ENCODE results near the gene GSTA4.

The GSTA4 gene

DNA sequence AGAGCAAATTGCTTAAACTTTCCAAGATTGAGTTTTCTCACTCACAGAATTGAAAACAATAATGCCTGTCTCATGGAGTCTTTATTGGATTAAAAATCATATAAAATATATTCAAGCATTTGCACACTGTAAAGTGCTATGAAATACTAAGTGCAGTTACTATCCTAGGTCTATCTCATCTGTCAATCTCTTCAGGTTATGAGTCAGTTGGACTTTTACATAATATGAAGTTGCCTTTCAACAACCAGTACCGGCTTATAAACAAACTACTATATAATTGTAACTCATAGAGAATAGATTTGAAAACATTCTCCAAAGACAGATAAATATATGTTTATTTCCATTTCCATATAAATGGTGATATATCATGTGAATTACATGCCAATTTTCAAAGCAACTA lies 20.4 kb upstream of the GSTA4 start:
- no peaks in the 10 kb centered on the region for H3K9me3 ChIP-seq (ENCODE audit: control extremely low read depth in 1 of 5, control insufficient read depth in 4 of 5, insufficient read depth in 2 of 5, low read depth in 1 of 5, low read length in 4 of 5)
- no peak for DNase-seq
- whole genome bisulfite sequencing (ENCODE audit: insufficient coverage) = no CpG with 5 or more reads among the region's 1 CpG
- H3K27ac ChIP-seq (ENCODE audit: insufficient read depth in 1 of 2, low read depth in 1 of 2, low read length in 2 of 2, poor library complexity in 1 of 2, severe bottlenecking in 2 of 2) = no peak overlapping the region
- peaks cover 0 to 4% (median 0%) of the 10 kb centered on the region in 4 experiments for H3K4me1 ChIP-seq (ENCODE audit: control extremely low read depth in 1 of 4, control insufficient read depth in 4 of 4, insufficient read depth in 4 of 4, low read length in 3 of 4)
- ChIA-PET POLR2A (no interaction called here), CTCF (interaction anchor here (0.5 to 1.6 kb wide), 2 partner anchors 9 to 596 kb away, joined by 3 read pairs; no protein-coding TSS in a partner anchor)
- no peaks in the 10 kb centered on the region for H3K27me3 ChIP-seq (replicated peaks in 2 of 5; ENCODE audit: control insufficient read depth in 4 of 5, insufficient read depth in 5 of 5, low read length in 4 of 5)
- H3K4me3 ChIP-seq (ENCODE audit: control insufficient read depth in 1 of 7, extremely low read depth in 1 of 7, insufficient read depth in 4 of 7, low read depth in 2 of 7, low read length in 6 of 7) = no peak overlapping the region
- peaks cover 2 to 66% (median 29%) of the 10 kb centered on the region in 4 experiments for H3K36me3 ChIP-seq (ENCODE audit: control insufficient read depth in 4 of 4, insufficient read depth in 4 of 4, low read length in 3 of 4)

DNA sequence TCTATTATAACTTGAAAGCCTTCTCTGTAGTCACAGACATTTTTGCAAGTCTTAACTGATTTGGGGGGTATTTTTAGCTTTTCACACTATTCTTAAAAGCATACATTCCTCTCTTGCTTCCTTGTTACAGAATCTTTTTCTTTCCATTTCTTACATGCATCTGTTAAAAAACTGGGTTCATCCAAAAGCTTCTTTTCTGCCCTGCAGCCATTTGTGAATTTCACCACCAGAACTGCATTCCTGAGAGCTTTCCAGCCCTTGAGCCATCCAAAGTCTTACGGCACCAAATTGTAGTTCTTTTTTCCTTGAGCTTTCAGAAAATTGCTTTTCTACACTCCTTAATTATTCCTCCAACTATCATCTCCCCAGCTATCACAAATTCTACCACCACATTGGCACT lies 19.7 kb upstream of the GSTA4 start:
- ChIA-PET POLR2A (no interaction called here), CTCF (interaction anchor here (0.5 to 1.6 kb wide), 3 partner anchors 8 to 596 kb away, joined by 3 read pairs; no protein-coding TSS in a partner anchor)
- 100% methylated on average over 1 of the region's 1 CpG for WGBS (ENCODE audit: insufficient coverage)

DNA sequence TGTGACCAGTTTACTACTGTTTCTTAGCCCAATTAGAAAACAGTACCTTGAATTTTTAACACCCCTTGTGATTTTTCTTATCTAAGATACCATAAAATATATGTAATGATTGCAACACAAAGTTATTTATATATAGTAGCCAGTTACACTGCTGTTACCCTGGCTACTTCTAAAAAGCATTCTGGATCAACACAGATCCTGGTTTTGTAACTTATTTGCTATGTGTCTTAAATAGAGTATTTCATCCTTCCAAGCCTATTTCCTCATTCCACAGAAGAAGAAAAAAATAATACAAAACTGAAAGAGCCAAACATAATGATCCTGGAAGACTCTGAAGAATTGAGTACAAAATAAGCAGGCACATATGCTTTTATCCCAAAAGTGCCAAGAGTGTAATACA lies 19.0 kb upstream of the GSTA4 start:
- CTCF ChIA-PET = no interaction called here
- H3K4me1 ChIP-seq (ENCODE audit: control extremely low read depth in 1 of 4, control insufficient read depth in 4 of 4, insufficient read depth in 4 of 4, low read length in 3 of 4) = no peaks in the 10 kb centered on the region
- DNase-seq = no peak

More for the DNA sequence above, 19.7 kb upstream of the GSTA4 start:
- no peak for DNase-seq
- Histone ChIP-seq H3K27me3 (replicated peaks in 2 of 5; ENCODE audit: control insufficient read depth in 4 of 5, insufficient read depth in 5 of 5, low read length in 4 of 5) (no peaks in the 10 kb centered on the region), H3K4me3 (ENCODE audit: control insufficient read depth in 1 of 7, extremely low read depth in 1 of 7, insufficient read depth in 4 of 7, low read depth in 2 of 7, low read length in 6 of 7) (no peak overlapping the region), H3K9me3 (ENCODE audit: control extremely low read depth in 1 of 5, control insufficient read depth in 4 of 5, insufficient read depth in 2 of 5, low read depth in 1 of 5, low read length in 4 of 5) (no peaks in the 10 kb centered on the region), H3K27ac (ENCODE audit: insufficient read depth in 1 of 2, low read depth in 1 of 2, low read length in 2 of 2, poor library complexity in 1 of 2, severe bottlenecking in 2 of 2) (no peak overlapping the region), H3K4me1 (ENCODE audit: control extremely low read depth in 1 of 4, control insufficient read depth in 4 of 4, insufficient read depth in 4 of 4, low read length in 3 of 4) (no peaks in the 10 kb centered on the region), H3K36me3 (ENCODE audit: control insufficient read depth in 4 of 4, insufficient read depth in 4 of 4, low read length in 3 of 4) (peaks cover 2 to 74% (median 34%) of the 10 kb centered on the region in 4 experiments)

DNA sequence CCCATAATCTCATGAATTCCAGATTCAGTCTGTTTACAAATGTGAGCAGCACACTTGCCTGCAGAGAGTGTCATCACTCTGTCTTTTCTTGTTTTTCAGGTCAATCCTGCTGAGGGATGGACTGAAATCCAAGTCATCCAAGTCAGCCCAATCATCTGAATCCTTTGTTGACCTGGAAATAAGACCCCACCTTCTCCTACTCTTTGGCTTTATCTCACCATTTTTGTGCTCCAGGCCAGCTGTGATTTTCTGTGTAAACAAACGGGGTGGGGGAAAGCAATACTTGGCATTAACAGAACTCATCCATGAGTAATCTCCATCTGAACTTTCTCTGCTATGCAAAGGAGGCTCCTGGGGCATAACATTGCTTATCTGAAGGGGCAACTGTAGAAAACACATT lies 16.9 kb upstream of the GSTA4 start:
- Histone ChIP-seq H3K4me1 (ENCODE audit: control extremely low read depth in 1 of 4, control insufficient read depth in 4 of 4, insufficient read depth in 4 of 4, low read length in 3 of 4) (no peaks in the 10 kb centered on the region), H3K27ac (ENCODE audit: insufficient read depth in 1 of 2, low read depth in 1 of 2, low read length in 2 of 2, poor library complexity in 1 of 2, severe bottlenecking in 2 of 2) (no peak overlapping the region), H3K27me3 (replicated peaks in 2 of 5; ENCODE audit: control insufficient read depth in 4 of 5, insufficient read depth in 5 of 5, low read length in 4 of 5) (no peaks in the 10 kb centered on the region), H3K4me3 (ENCODE audit: control insufficient read depth in 1 of 7, extremely low read depth in 1 of 7, insufficient read depth in 4 of 7, low read depth in 2 of 7, low read length in 6 of 7) (no peak overlapping the region), H3K36me3 (ENCODE audit: control insufficient read depth in 4 of 4, insufficient read depth in 4 of 4, low read length in 3 of 4) (peaks cover 2 to 78% (median 34%) of the 10 kb centered on the region in 4 experiments), H3K9me3 (ENCODE audit: control extremely low read depth in 1 of 5, control insufficient read depth in 4 of 5, insufficient read depth in 2 of 5, low read depth in 1 of 5, low read length in 4 of 5) (no peaks in the 10 kb centered on the region)
- POLR2A ChIA-PET = no interaction called here
- CTCF ChIA-PET = interaction anchor here (1.5 kb wide), 1 partner anchor 14 kb away, joined by 7 read pairs; no protein-coding TSS in a partner anchor
- DNase-seq = no peak
- WGBS (ENCODE audit: insufficient coverage) = 100% methylated on average over 1 of the region's 1 CpG

More for the DNA sequence above, 19.0 kb upstream of the GSTA4 start:
- H3K27ac ChIP-seq (ENCODE audit: insufficient read depth in 1 of 2, low read depth in 1 of 2, low read length in 2 of 2, poor library complexity in 1 of 2, severe bottlenecking in 2 of 2) = no peak overlapping the region
- H3K27me3 ChIP-seq (replicated peaks in 2 of 5; ENCODE audit: control insufficient read depth in 4 of 5, insufficient read depth in 5 of 5, low read length in 4 of 5) = no peaks in the 10 kb centered on the region
- no peaks in the 10 kb centered on the region for H3K9me3 ChIP-seq (ENCODE audit: control extremely low read depth in 1 of 5, control insufficient read depth in 4 of 5, insufficient read depth in 2 of 5, low read depth in 1 of 5, low read length in 4 of 5)
- no peak overlapping the region for H3K4me3 ChIP-seq (ENCODE audit: control insufficient read depth in 1 of 7, extremely low read depth in 1 of 7, insufficient read depth in 4 of 7, low read depth in 2 of 7, low read length in 6 of 7)
- peaks cover 2 to 81% (median 37%) of the 10 kb centered on the region in 4 experiments for H3K36me3 ChIP-seq (ENCODE audit: control insufficient read depth in 4 of 4, insufficient read depth in 4 of 4, low read length in 3 of 4)
- POLR2A ChIA-PET = no interaction called here

DNA sequence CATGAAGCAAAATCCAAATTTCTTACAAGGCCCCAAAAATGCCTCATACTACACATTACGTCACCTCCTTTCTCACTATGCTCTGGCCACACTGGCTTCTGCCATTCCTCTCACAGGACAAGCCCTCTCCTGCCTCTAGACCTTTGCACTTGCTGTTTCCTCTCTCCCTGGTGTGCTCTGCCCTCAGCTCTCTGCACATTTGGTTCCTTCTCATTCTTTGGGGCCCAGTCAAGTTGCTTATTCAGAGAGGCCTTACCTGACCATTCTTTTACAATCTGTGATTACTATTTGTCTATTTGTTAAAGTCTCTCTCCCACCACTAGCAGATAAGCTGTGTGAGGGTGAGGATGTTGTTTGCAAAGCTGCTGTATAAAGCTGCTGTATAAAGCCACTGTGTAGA lies 15.4 kb upstream of the GSTA4 start:
- H3K4me1 ChIP-seq (ENCODE audit: control extremely low read depth in 1 of 4, control insufficient read depth in 4 of 4, insufficient read depth in 4 of 4, low read length in 3 of 4) = no peaks in the 10 kb centered on the region
- H3K9me3 ChIP-seq (ENCODE audit: control extremely low read depth in 1 of 5, control insufficient read depth in 4 of 5, insufficient read depth in 2 of 5, low read depth in 1 of 5, low read length in 4 of 5) = no peaks in the 10 kb centered on the region
- ChIA-PET POLR2A (no interaction called here), CTCF (interaction anchor here (0.6 to 1.0 kb wide), 4 partner anchors 20 to 1137 kb away, joined by 3 read pairs; no protein-coding TSS in a partner anchor)
- no peaks in the 10 kb centered on the region for H3K27me3 ChIP-seq (replicated peaks in 2 of 5; ENCODE audit: control insufficient read depth in 4 of 5, insufficient read depth in 5 of 5, low read length in 4 of 5)
- 100% methylated on average over 1 of the region's 1 CpG for WGBS (ENCODE audit: insufficient coverage)
- DNase-seq = no peak
- H3K27ac ChIP-seq (ENCODE audit: insufficient read depth in 1 of 2, low read depth in 1 of 2, low read length in 2 of 2, poor library complexity in 1 of 2, severe bottlenecking in 2 of 2) = no peak overlapping the region
- H3K36me3 ChIP-seq (ENCODE audit: control insufficient read depth in 4 of 4, insufficient read depth in 4 of 4, low read length in 3 of 4) = peaks cover 2 to 76% (median 38%) of the 10 kb centered on the region in 4 experiments
- no peak overlapping the region for H3K4me3 ChIP-seq (ENCODE audit: control insufficient read depth in 1 of 7, extremely low read depth in 1 of 7, insufficient read depth in 4 of 7, low read depth in 2 of 7, low read length in 6 of 7)

DNA sequence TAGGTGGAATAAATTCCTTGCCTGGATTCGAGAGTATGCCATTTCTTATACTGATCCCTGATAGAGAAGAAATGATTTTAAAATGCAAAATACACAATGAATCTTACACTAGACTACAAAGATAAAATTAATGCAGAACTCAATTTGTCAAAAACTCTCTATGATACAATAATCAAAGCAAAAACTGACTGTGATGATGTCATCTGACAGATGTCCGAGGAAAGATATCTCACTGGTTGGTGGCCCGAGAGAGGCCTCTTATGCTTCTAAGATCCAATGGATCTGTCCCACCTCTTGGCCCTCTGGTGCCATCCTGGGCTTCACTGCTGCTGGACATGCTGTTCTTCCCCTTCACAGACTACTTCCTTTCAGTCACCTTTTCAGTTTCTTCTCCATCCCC lies 14.4 kb upstream of the GSTA4 start:
- H3K27me3 ChIP-seq (replicated peaks in 2 of 5; ENCODE audit: control insufficient read depth in 4 of 5, insufficient read depth in 5 of 5, low read length in 4 of 5) = no peaks in the 10 kb centered on the region
- POLR2A ChIA-PET = no interaction called here
- DNase-seq = no peak
- no peak overlapping the region for H3K4me3 ChIP-seq (ENCODE audit: control insufficient read depth in 1 of 7, extremely low read depth in 1 of 7, insufficient read depth in 4 of 7, low read depth in 2 of 7, low read length in 6 of 7)
- no peaks in the 10 kb centered on the region for H3K4me1 ChIP-seq (ENCODE audit: control extremely low read depth in 1 of 4, control insufficient read depth in 4 of 4, insufficient read depth in 4 of 4, low read length in 3 of 4)
- no peak overlapping the region for H3K27ac ChIP-seq (ENCODE audit: insufficient read depth in 1 of 2, low read depth in 1 of 2, low read length in 2 of 2, poor library complexity in 1 of 2, severe bottlenecking in 2 of 2)
- no peaks in the 10 kb centered on the region for H3K9me3 ChIP-seq (ENCODE audit: control extremely low read depth in 1 of 5, control insufficient read depth in 4 of 5, insufficient read depth in 2 of 5, low read depth in 1 of 5, low read length in 4 of 5)
- WGBS (ENCODE audit: insufficient coverage) = 95% methylated on average over 2 of the region's 3 CpGs
- H3K36me3 ChIP-seq (ENCODE audit: control insufficient read depth in 4 of 4, insufficient read depth in 4 of 4, low read length in 3 of 4) = peaks cover 2 to 77% (median 38%) of the 10 kb centered on the region in 4 experiments
- CTCF ChIA-PET = no interaction called here

DNA sequence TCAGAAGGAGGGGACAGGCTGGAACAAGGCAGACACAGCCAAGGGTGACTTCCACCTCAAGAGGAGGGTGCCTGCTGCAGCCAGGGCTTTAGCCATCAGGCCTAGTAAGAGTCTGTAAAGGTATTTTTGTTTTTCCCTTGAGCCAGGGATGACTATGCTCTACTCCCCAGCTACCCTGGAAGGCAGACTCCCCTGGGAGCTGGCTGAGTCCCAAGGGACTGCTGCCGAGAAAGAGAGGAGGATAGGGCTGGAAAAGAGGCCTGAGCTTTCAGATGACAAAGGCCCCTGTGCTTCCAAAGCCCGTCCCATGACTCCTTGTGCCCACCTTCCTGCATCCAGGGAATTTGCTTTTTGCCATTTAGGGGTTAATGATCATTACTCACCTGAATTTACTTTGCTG lies 14.0 kb upstream of the GSTA4 start:
- Histone ChIP-seq H3K27ac (ENCODE audit: insufficient read depth in 1 of 2, low read depth in 1 of 2, low read length in 2 of 2, poor library complexity in 1 of 2, severe bottlenecking in 2 of 2) (no peak overlapping the region), H3K4me1 (ENCODE audit: control extremely low read depth in 1 of 4, control insufficient read depth in 4 of 4, insufficient read depth in 4 of 4, low read length in 3 of 4) (no peaks in the 10 kb centered on the region), H3K4me3 (ENCODE audit: control insufficient read depth in 1 of 7, extremely low read depth in 1 of 7, insufficient read depth in 4 of 7, low read depth in 2 of 7, low read length in 6 of 7) (no peak overlapping the region), H3K36me3 (ENCODE audit: control insufficient read depth in 4 of 4, insufficient read depth in 4 of 4, low read length in 3 of 4) (peaks cover 2 to 79% (median 37%) of the 10 kb centered on the region in 4 experiments), H3K9me3 (ENCODE audit: control extremely low read depth in 1 of 5, control insufficient read depth in 4 of 5, insufficient read depth in 2 of 5, low read depth in 1 of 5, low read length in 4 of 5) (no peaks in the 10 kb centered on the region), H3K27me3 (replicated peaks in 2 of 5; ENCODE audit: control insufficient read depth in 4 of 5, insufficient read depth in 5 of 5, low read length in 4 of 5) (no peaks in the 10 kb centered on the region)
- CTCF ChIA-PET = no interaction called here
- 94% methylated on average over 2 of the region's 2 CpGs for WGBS (ENCODE audit: insufficient coverage)
- DNase-seq = no peak
- POLR2A ChIA-PET = no interaction called here
